HG03469 (cell line): ENCODE results near the gene GALNTL6.

ENCODE experiments used
- ATAC-seq: cut with Tn5 transposase; IDR thresholded peaks from one replicate; pipeline ENCODE4 v1.9.1; 2021; ENCODE audit warnings: mild to moderate bottlenecking, moderate library complexity, moderate number of reproducible peaks; ENCODE audit not compliant: unreplicated experiment

GALNTL6 gene

DNA sequence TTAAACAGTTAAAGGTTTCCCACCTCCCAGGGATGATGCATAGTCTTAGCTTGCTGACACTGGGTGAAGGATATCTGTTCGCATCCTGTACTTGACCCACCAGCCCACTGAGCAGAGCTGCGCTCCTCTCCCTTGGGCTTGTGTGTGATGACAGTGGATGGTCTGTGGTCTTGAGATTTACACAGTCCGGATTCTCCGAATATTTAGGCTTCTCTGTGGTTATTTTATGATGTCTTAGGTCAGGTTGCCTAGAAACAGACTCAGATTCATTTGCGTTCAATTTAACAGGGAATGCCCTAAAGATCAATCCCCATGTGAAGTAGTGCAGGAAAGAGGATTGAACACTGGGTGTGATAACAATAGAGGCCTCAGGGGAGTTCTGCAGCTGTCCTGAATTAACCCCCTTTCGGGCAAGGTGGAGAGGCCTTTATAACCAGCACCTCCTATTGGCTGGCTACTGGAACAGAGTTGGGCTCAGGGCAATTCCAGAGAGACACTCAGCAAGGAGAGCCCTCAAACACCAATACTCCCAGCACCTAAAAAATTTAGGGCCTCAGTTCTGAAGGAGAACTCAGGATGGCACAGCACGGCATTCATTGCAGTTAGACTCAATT lies 702.2 kb downstream of the GALNTL6 start:
- no peak for ATAC-seq

DNA sequence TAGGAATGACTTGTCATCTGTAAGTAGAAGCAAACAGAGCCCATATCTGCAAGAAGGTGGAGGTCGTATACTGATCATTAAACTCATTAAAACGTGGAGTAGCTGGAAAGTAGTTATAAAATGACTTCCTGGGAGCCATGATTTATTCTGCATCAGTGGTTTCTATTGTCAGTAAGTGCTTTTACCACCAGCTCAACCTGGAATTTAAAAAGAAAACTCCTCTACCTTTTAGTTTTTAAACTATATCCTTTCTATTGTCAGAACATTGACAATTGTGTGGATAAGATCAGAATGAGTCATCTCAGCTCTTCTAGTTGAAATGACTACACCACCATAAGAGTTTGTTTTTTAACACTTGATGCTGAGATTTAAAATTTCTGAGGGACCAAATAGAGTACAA lies 704.2 kb downstream of the GALNTL6 start:
- no peak for ATAC-seq

DNA sequence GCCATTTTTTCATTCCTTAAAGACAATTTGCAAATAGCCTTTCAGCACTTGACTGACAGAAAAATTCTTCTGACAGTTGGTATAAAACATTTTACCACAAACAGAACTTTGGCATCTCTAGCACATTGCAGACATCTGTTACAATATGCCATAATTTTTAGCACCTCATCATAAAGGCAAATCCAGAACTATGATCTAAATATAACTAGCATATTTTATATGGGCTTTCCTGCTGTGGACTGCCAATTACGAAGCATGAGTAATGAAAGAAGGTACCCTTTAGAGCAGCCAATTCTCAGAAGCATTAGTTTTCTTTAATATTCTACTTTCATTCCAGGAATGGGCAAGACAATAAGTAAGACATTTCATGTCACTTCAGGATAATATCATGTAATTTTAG lies 708.0 kb downstream of the GALNTL6 start:
- ATAC-seq: no peak

DNA sequence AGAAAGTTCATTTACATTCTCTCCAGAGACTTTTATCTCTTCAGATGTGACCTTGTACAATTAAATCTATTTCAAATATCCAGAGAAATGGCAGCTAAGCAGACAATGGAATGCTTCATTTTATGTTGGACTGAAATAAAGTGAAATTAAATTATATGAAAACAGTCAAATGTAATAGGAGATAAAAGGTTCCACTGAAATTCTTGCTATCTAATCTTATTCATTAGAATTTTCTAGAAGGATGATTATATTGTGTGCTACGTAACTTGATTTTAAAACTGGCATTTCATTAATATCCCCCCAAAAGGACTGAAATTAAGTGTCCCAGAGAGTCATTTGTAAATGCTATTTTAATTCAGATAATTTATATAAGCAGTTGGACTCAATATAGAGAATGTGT lies 708.5 kb downstream of the GALNTL6 start:
- ATAC-seq: no peak

DNA sequence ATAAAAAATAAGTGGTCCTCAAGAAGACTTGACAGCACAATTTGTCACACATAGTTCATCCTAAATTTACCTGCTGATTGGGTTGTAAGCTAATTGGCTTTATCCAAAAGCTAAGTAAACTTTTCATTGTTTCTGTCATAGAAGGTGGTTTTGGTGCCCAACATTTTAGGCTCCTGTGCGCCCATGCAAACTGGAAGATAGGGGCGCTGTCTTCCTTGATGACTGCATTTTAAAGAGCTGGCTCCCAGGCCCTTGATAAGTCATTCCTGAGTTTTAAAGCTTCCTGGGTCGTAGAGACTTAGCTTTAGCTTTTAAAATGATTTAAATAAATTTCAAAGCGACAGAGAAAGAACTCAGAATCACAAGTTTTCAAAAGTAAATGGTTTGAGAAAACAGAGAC lies 730.0 kb downstream of the GALNTL6 start:
- ATAC-seq: no peak

DNA sequence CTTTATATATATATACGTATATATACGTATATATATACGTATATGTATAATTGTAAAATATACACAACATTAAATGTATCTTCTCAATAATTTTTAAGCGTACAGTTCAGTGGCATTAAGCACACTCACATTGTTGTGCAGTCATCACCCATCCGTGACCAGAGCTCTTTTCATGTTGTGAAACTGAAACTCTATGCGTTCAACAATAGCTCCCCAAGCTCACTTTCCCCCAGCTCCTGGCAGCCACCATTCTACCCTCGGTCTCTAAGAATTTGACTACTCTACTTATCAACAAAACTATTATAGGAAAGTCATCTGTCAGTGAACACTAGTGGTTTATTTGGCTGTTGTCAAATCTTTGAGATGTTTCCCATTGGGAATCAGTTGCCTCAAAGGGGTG lies 733.6 kb downstream of the GALNTL6 start:
- ATAC-seq: peak; percentile 90

DNA sequence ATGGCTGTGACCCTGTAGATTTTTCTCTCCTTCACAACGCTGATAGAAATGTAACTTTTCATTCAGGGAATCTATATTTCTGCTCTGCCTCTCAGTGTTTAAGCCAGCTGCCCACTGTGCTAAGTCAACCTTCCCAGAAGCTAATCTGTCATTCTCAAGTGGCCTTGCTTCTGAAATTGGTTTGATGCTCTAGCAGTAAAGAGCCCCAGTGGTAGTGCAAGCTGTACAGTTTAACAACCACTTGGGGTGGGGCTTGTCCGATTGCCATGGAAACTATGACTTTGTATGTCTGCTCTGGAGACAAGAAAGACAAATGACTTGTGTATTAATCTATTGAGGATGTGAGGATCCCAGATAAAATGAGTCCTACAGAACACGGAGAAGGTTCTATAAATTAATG lies 734.5 kb downstream of the GALNTL6 start:
- ATAC-seq: no peak

DNA sequence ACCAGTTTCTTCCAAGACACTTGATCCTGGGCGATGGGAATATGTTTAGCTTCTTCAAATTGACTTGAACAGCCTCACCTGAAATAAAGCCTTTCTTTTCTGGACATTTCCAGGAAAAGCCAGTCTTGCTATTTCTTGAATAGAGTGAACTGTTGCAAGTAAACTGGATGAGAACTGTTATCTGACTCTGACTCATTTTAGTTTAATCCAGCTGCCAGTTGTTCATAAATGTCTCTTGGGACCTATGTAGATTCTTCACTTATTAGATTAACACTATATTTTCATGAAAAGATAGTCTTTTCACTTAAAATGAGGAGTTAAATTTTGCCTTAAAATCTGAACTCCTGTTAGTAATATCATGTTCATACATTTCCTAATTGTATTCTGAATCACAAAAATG lies 740.0 kb downstream of the GALNTL6 start:
- ATAC-seq: no peak

DNA sequence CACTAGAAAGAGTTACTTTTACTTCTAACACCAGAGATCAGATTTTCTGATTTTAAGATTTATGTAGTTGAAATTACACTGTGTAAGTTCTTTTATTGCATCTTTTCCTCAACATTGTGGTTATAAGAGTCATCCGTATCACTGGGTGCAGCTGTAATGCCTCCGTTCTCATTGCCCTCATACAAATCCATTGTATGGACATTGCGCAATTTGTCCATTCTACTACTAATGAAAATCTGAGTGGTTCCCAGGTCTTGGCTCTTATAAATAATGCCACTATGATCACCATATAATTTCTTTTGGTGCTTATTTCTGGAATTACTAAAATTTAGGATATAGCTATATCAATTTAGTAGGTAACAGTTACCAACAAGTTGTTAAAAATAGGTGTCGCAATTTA lies 741.4 kb downstream of the GALNTL6 start:
- ATAC-seq: no peak

DNA sequence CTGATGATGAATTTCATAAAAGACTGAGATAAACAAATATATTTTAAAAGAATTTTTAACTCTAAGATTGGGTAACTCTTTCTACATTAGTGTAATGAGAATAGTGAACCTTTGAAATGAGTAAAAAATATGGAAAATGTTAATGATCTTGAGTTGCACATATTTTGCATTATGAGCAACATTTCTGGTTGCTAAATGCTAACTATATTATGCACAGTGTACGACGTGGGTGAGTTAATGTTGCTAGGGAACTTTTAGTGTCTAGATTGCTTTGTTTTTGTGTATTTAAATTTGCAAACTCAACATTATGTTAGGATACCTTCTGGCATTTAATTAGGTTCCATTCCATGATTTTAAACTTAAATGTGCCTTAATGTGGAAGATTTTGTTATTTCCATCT lies 742.5 kb downstream of the GALNTL6 start:
- no peak for ATAC-seq

DNA sequence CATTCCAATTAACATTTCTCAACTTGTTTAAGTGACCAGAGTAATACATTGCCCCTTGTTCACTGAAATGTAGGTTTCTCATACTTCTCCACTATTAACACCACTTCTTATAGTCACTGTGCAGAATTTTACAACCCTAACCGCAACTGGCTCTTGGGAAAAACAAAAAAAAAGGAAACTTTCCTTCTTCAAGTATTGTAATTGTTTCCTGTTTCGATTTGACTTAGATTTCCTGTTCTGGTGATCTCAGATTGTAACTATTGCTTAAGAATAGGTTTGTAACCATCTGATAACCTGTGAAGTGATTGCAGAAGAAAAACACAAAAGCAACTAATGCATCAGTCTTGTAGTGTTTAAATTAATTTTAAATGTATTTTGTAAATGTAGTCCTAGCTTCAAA lies 760.7 kb downstream of the GALNTL6 start:
- ATAC-seq: no peak

DNA sequence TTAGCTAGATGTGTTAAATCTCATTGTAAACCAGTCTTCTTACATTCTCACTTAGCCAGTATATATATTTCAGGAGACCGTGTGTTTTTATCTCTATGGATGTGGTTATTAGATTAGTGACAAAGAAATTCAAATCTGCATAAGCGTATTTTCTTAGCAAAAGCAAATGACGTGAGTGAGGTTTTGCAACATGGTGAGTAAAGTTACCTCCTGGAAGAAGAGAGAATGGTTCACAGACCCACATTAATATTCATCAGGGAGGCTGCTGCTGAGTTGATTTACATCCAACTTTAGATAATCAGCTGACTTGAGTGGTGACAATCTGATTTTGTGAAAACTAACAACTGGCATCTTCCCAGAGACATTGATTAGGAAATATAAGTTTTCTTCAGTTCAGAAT lies 765.5 kb downstream of the GALNTL6 start:
- no peak for ATAC-seq

DNA sequence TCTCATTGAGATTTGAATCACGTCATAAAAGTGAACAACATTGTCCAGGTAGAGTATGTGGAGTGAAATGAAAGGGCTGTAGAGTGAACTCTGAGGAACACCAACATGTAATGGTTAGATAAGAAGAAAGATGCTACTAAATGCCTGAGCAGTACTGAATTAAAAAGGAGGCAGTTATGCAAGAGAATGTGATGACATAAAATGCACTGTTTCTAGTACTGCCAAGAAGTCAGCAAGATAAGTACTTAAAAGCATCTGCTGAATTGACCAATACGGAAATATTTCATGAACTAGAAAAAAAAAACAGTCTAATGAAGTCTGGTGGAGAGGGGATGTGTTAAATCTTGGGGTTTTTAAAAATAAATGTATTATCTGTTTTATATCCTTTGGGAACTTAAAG lies 771.6 kb downstream of the GALNTL6 start:
- no peak for ATAC-seq

DNA sequence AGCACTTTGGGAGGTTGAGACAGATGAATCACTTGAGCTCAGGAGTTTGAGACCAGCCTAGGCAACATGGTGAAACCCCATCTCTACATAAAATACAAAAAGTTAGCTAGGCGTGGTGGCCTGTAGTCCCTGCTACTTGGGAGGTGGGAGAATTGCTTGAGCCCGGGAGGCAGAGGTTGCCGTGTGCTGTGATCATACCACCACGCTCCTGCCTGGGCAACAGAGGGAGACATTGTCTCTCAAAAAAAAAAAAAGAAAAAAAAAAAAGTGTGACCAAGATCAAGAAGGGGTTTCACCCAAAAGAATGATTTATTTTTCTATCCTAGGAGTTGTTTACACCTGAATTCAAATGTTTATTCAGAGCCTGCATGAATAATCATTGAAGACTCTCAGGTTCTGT lies 783.0 kb downstream of the GALNTL6 start:
- ATAC-seq: no peak

DNA sequence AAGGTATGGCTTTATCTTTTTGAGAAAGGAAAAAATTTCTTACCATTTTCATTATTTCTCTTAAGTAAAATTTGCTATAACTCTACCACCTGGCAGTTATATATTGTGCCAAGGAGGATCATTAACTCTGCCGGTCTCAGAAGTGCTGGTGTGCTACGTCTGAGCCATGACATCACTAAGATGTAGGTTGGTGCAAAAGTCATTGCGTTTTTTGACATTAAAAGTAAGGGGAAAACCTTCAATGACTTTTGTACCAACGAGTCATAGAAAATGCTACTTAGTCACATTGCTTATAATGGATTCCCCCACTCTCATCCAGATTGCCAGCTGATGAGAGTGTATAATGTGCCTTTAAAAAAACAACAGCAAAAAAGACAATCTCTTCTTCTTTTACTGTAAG lies 786.4 kb downstream of the GALNTL6 start:
- no peak for ATAC-seq

DNA sequence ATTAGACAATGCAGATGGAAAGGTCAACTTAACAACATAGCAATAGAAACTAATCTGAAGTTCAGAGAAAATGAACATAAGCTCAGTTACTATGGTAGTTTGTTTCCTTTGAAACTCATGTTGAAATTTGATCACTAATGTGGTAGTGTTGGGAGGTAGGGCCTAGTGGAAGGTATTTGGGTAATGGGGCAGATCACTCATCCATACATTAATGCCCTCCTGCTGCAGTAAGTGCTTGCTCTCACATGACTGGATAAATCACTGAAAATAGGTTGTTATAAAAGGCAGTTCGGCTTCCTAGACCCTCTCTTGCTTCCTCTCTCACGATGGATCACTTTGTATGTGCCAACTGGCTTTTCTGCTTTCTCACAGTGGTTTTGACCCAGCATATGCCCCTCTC lies 788.0 kb downstream of the GALNTL6 start:
- ATAC-seq: no peak

DNA sequence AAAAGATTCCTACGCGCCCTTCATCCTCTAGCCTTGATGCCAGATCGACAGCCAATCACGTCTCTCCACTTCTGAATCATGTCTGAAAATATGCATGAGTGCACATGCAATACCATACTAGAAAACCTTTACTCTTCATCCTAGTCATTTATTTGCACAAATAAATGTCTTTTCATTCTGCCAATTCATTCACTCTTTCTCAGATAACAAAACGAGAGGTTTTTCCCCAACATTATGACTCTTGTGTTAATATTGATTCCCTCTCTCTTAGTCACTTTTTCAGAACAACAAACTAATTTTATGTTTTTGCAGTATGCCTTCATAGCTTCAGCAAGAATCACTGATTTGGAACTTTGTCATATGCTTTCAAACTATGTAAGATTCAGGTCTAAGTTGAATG lies 806.0 kb downstream of the GALNTL6 start:
- ATAC-seq: no peak

DNA sequence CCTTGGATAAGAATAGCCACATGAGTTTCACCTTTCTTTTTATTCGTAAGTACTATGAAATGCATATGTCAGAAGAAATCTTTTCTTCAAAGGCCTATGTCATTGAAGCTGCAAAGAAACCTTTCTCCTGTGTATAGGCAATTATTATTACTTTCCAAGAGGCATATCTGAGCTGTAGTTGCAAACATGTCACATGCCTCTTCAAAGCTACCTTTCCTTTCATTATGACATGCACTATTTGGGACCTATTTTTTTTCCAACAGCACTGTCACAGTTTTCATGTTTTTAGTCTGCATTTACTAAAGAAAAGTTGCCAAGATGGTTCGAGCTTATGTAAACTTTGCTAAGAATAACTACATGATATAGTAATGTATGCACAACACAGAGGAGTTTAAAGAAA lies 806.6 kb downstream of the GALNTL6 start:
- no peak for ATAC-seq

DNA sequence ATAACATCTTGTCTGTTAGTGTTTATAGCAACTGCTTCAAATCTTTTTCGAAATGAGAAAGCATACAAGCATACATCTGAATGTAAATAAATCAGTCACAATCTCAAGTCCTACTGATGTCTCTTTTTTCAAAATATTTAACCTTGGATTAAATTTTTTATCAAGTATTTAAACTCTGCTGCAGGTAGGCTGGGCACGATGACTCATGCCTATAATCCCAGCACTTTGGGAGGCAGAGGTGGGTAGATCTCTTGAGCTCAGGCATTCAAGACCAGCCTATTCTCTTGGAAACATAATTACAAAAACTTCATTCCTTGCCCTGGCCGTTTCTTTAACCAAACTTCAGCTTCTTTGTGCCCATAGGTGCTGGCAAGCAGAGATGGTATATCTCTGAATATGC lies 815.1 kb downstream of the GALNTL6 start:
- no peak for ATAC-seq

DNA sequence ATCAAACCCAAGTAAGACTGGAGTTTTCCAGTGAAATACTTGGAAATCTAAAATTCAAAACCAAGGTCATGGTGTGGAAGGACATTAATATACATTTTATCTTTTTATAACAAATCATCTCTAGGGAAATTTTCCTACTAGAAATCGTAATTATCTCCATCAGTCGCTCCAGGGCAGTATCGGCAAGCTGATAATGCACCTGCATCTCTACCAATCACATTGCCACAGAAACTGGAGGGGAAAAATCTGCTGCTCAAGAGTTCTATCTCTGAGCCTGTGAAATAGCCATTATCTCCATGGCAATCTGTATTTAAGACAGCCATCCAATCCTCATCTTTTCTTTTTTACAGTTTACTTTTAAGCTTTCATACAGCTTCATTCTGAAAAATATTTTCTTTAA lies 817.1 kb downstream of the GALNTL6 start:
- ATAC-seq: no peak

DNA sequence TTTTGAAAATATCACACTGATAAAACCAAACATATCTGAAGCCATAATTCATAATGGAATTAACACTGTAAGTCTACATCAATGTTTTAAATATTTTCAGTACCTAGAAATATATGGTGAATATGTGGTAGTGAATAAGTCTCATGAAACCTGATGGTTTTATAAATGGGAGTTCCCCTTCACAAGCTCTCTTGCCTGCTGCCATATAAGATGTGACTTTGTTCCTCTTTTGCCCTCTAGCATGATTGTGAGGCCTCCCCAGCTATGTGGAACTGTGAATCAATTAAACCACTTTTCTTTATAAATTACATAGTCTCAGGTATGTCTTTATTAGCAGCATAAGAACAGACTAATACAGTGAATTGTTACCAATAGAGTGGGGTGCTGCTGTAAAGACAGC lies 818.6 kb downstream of the GALNTL6 start:
- no peak for ATAC-seq

DNA sequence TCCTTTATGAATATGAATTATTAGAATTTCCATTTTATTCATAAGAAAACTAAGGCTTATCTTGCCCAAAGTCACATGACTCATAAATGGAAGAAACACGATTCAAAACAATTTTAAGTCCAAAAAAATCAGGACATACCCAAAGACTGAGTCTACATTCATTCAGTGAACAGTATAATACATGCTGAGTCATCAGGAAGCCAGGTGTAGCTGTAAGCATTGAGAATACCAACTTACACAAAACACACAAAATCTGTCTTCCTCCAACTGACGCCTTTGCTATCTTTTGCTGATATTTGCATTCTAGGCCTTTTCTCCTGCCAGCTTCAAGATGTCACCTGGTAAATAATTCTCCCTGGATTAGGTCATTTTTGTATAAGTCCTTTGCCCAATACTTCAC lies 835.3 kb downstream of the GALNTL6 start:
- ATAC-seq: no peak

DNA sequence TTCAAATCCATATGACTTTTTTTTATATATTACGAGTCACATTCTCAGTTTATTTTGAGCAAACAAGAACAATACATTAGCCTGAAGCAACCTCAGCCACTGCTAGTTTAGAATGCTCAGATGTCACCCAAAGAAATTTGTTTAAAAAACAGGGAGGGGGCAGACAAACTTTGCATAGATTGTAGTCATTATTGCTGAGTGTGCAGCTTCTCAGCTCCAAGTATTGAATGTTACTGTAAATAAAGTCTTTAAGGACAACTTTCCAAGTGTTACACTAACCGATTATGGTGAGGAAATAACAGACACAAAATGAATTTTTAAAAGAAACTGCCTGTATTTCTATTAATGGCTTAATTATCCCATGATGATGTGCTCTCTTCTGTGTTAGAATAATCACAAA lies 835.9 kb downstream of the GALNTL6 start:
- ATAC-seq: no peak
